DOHH2 (cell line): ENCODE measurements around the gene AFG1L.

Source experiments
- H3F3A ChIP-seq: fragments of 200-600 bp; sonication (generic), shearing (Covaris generic); 2 replicates; pipeline ENCODE4 v1.6.0; 2016; ENCODE audit warnings: antibody characterized with exemption, mild to moderate bottlenecking; ENCODE audit not compliant: control insufficient read depth, insufficient read depth
- H3K27ac ChIP-seq: fragments of 200-600 bp; sonication (generic); 2 replicates; pipeline ENCODE4 v1.5.1; 2014; ENCODE audit warnings: low read depth, mild to moderate bottlenecking, low read length, moderate library complexity
- H3K27me3 ChIP-seq: fragments of 200-600 bp; sonication (generic); 2 replicates; pipeline ENCODE4 v1.6.1; 2014; ENCODE audit warnings: mild to moderate bottlenecking, low read length, mixed read lengths; ENCODE audit not compliant: control insufficient read depth
- H3K36me3 ChIP-seq: fragments of 200-600 bp; sonication (generic); 2 replicates; pipeline ENCODE4 v1.6.1; 2014; ENCODE audit warnings: mild to moderate bottlenecking, low read length, moderate library complexity, mixed read lengths; ENCODE audit not compliant: control insufficient read depth
- H3K4me1 ChIP-seq: fragments of 200-600 bp; sonication (generic); 2 replicates; pipeline ENCODE4 v1.6.1; 2014; ENCODE audit warnings: mild to moderate bottlenecking, low read length, mixed read lengths; ENCODE audit not compliant: control insufficient read depth
- H3K4me2 ChIP-seq: fragments of 200-600 bp; sonication (generic); 2 replicates; pipeline ENCODE4 v1.6.0; 2014; ENCODE audit warnings: mild to moderate bottlenecking, low read length, moderate library complexity
- H3K4me3 ChIP-seq: fragments of 200-600 bp; sonication (generic); 2 replicates; pipeline ENCODE4 v1.5.1; 2014; ENCODE audit warnings: mild to moderate bottlenecking, low read length, mixed read lengths
- H3K79me2 ChIP-seq: fragments of 200-600 bp; sonication (generic); 2 replicates; pipeline ENCODE4 v1.6.1; 2014; ENCODE audit warnings: mild to moderate bottlenecking, low read length, mixed read lengths; ENCODE audit not compliant: control insufficient read depth
- H3K9me2 ChIP-seq: fragments of 200-600 bp; sonication (generic); replicated peaks from 2 replicates; pipeline ENCODE4 v1.6.1; 2014; ENCODE audit warnings: mild to moderate bottlenecking, low read length, mixed read lengths; ENCODE audit not compliant: control insufficient read depth
- H3K9me3 ChIP-seq: fragments of 200-600 bp; sonication (generic); 2 replicates; pipeline ENCODE4 v1.6.1; 2014; ENCODE audit warnings: antibody characterized with exemption, low read length, mixed read lengths; ENCODE audit not compliant: control insufficient read depth, insufficient read depth
- H4K20me1 ChIP-seq: fragments of 200-600 bp; sonication (generic); 2 replicates; pipeline ENCODE4 v1.6.0; 2014; ENCODE audit warnings: low read depth, mild to moderate bottlenecking, antibody characterized with exemption, low read length, moderate library complexity; ENCODE audit not compliant: control insufficient read depth, insufficient read depth
- CTCF ChIP-seq: fragments of 200-600 bp; sonication (generic); IDR thresholded peaks from one replicate; pipeline ENCODE4 v1.5.1; 2014; ENCODE audit warnings: antibody characterized with exemption, mild to moderate bottlenecking, low read depth, low read length; ENCODE audit not compliant: poor library complexity, severe bottlenecking
- EZH2phosphoT487 ChIP-seq: fragments of 200-600 bp; sonication (generic); IDR thresholded peaks from 2 replicates; pipeline ENCODE4 v1.6.1; 2017; ENCODE audit warnings: borderline replicate concordance, mild to moderate bottlenecking, antibody characterized with exemption, low read length, moderate library complexity, mixed read lengths

The AFG1L gene

GRCh38 chr6:108518714-108519576, 224.1 kb downstream of the AFG1L start:
- no peaks in the 10 kb centered on the region for H3K36me3 ChIP-seq
- TF ChIP-seq CTCF (peak; percentile 67), EZH2phosphoT487 (no peak)

GRCh38 chr6:108521616-108522107, 226.8 kb downstream of the AFG1L start:
- Histone ChIP-seq H3K27ac (no peak overlapping the region), H3K4me3 (no peak overlapping the region), H3K9me3 (no peaks in the 10 kb centered on the region), H4K20me1 (no peaks in the 10 kb centered on the region), H3K36me3 (no peaks in the 10 kb centered on the region), H3F3A (no peaks in the 10 kb centered on the region), H3K9me2 (no peaks in the 10 kb centered on the region), H3K79me2 (no peaks in the 10 kb centered on the region), H3K4me2 (no peak overlapping the region), H3K27me3 (no peaks in the 10 kb centered on the region), H3K4me1 (no peaks in the 10 kb centered on the region)
- TF ChIP-seq EZH2phosphoT487 (no peak), CTCF (no peak)

More at GRCh38 chr6:108518714-108519576, 224.1 kb downstream of the AFG1L start:
- H3K27ac ChIP-seq, result no peak overlapping the region
- H3K4me1 ChIP-seq, result no peaks in the 10 kb centered on the region
- no peaks in the 10 kb centered on the region for H3K9me2 ChIP-seq
- H3K79me2 ChIP-seq, result no peaks in the 10 kb centered on the region
- H4K20me1 ChIP-seq, result no peaks in the 10 kb centered on the region
- H3F3A ChIP-seq, result no peaks in the 10 kb centered on the region
- H3K9me3 ChIP-seq, result no peaks in the 10 kb centered on the region
- no peak overlapping the region for H3K4me2 ChIP-seq
- H3K4me3 ChIP-seq, result no peak overlapping the region
- no peaks in the 10 kb centered on the region for H3K27me3 ChIP-seq

- H3K79me2 ChIP-seq, result no peaks in the 10 kb centered on the region
- no peaks in the 10 kb centered on the region for H3F3A ChIP-seq
- H4K20me1 ChIP-seq, result no peaks in the 10 kb centered on the region
- no peak overlapping the region for H3K4me3 ChIP-seq
- H3K27ac ChIP-seq, result no peak overlapping the region
- no peaks in the 10 kb centered on the region for H3K9me3 ChIP-seq
- H3K27me3 ChIP-seq, result no peaks in the 10 kb centered on the region
- TF ChIP-seq EZH2phosphoT487, result no peak
- no peak for TF ChIP-seq CTCF
- no peak overlapping the region for H3K4me2 ChIP-seq
- H3K9me2 ChIP-seq, result no peaks in the 10 kb centered on the region
- H3K4me1 ChIP-seq, result no peaks in the 10 kb centered on the region
- no peaks in the 10 kb centered on the region for H3K36me3 ChIP-seq
Measured at GRCh38 chr6:108523697-108524096, 228.8 kb downstream of the AFG1L start.
